HG02642 (cell line): ENCODE measurements around the gene NUDCD3.

ENCODE experiments used
- ATAC-seq: cut with Tn5 transposase; IDR thresholded peaks from one replicate; pipeline ENCODE4 v1.9.1; 2021; ENCODE audit warnings: mild to moderate bottlenecking; ENCODE audit not compliant: unreplicated experiment, poor library complexity

The NUDCD3 gene

GRCh38 chr7:44388089-44388970, 102.1 kb downstream of the NUDCD3 start:
- ATAC-seq: no peak

- ATAC-seq: no peak
Observed at GRCh38 chr7:44387389-44387788, 103.1 kb downstream of the NUDCD3 start.

DNA sequence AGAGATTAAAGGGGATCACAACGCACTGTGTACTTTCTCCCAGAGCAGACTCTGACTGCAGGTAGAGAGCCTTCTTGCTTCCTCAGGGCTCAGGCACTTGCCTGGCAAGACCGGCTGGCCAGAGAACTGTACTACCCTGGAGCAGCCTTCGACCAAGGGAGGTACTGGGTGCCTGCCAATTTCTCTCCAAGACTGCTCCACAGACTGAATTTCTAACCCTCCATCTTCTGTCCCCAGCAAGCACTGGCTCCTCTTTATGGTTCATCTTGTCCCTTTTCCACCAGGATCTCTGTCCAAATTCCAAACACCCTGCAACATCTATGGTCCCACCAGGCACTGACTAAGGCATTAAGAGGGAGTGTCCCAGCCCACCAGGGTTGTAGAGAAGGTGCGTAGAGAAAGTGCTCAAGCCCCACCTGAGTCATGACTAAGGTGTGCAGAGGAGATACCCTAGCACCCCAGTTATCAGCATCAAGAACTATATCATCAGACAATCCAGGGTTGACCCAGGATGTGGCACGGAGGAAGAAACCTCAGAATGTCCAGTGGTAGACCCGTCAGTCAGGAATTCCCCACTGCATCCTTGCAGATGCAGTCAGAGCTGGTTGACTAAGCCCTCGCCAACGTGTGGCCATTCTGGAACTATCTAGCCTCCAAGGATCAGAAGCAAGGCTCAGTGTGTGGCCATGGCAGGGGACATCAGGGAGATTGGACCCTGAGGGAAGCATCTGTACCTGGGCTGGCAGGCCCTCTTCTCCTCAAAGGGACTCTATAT, 104.1 kb downstream of the NUDCD3 start:
- ATAC-seq: no peak

- no peak for ATAC-seq
Observed at GRCh38 chr7:44385434-44386138, 104.9 kb downstream of the NUDCD3 start.

DNA sequence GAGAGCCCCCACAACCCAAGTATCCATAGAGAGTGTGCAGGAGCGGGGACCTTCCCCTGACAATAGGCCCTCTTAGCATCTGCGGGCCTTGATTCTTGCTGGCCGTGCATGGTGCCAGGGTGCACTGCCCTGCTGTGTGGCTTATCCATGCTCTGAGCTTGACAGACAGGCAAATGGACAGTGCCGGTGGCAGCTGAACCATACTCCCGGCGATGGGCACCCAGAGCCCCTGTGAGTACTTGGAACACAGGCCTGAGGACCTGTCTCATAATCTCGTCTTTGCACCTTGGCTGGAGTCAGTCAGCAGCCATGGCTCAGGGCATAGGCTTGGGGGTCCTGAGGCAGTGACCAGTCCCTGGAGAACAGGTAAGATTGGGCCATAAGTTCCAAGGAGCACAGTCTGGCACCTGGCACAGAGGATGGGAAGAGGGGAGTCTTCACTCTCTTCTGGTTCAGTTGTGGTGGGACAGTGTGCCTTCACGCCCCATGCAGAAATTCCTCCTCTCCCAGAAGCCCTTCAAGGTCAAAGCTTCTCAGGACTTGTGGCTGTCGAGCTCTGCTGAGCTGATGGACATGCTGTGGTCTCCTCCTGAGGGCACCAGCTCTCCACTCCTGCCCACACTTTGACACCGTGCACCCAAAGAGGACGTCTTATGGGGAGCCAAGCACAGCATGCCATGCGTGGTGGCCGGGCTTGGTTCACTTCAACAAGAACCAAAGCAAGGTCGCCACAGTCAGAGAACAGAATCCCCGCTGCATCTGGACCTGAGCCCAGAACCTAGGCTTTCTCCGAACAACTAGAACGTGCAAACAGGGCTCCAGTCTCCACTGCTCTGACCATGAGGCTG, 105.6 kb downstream of the NUDCD3 start:
- ATAC-seq: no peak

DNA sequence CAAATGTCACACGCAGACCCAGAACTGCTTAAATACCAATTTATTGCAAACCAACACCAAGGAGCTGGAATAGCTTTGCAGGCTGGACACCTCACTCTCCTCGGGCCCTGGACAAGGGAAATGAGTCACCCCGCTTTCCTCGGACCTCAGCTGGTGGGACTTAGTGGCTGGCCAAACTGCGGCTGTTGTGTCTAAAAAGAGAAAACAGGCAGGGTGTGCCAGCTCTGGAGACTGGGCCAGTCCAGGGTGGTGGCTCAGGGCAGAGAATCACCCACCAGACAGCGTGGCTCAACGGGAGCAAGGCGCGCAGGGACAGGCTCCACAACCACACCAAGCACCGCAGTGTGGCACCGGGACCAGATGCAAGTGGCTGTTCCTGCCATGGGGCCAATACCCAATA, 106.9 kb downstream of the NUDCD3 start:
- ATAC-seq: no peak

GRCh38 chr7:44382459-44383265, 107.8 kb downstream of the NUDCD3 start:
- ATAC-seq: no peak

DNA sequence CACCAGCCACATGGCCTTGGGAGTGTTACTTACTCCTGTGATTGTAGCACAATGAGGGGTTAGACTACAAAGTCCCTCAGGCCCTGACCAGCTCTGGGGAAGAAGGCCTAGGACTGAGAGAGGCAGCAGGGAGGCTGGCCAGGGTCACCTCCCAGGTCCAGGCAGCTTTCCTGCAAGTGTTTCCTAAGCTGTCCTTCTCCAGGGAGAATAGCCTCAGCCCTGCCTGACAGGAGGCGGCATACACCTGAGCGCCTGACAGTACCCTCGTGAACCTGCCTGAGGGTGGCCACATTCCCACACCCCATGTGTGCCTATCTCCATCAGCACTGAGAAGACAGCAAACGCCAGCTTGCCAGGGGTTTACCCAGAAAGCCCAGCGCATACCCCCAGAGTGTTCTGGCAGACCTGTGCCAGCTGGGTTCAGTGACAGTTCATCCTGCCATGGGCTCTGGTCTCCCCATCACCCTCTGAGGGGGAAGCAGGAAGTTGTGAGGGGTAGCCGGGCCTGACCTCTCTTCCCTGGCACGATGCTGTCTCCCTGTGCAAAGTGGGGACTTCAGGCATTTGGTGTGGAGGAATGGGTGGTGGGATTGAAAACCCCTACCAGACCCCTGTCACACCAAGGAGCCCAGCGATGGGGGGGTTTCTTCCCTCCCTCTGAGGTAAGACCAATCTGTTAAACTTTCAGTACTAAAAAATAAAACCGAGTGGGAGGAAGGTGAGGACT, 108.8 kb downstream of the NUDCD3 start:
- no peak for ATAC-seq

GRCh38 chr7:44380831-44381493, 109.5 kb downstream of the NUDCD3 start:
- no peak for ATAC-seq

DNA sequence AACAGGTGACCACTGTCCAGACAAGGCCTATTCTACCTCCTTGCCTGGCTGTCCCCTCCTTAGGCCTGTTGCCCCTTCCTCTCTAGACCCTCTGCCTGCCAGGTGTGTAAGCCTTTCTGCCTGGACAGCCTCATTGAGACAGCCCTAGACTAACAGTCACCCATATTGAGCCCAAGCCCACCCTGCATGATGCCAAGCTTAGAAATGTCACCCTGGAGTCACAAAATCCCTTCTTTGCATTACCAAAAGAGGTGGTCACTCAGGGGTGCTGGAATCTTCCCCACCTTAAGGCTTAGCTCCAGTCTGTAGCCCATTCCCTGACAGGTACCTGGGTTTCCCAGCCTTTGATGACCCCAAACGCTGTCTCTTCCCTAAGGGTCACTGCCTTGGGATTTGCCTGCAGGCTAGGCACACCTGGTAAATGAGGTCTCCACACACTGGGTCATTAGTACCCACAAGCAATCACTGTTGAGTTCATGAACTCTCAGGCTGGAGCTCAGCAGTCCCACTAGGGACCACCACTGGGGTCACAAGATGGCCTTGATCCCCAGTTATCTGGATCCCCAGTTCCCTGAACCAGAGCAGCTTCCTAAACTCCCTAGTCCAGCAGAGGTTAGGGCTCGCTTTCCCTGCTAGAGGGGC, 110.1 kb downstream of the NUDCD3 start:
- ATAC-seq: no peak

- ATAC-seq: no peak
Observed at GRCh38 chr7:44379366-44380188, 110.9 kb downstream of the NUDCD3 start.

GRCh38 chr7:44378744-44379143, 111.7 kb downstream of the NUDCD3 start:
- no peak for ATAC-seq

- ATAC-seq: peak; percentile 61
Observed at GRCh38 chr7:44377681-44378421, 112.6 kb downstream of the NUDCD3 start.

DNA sequence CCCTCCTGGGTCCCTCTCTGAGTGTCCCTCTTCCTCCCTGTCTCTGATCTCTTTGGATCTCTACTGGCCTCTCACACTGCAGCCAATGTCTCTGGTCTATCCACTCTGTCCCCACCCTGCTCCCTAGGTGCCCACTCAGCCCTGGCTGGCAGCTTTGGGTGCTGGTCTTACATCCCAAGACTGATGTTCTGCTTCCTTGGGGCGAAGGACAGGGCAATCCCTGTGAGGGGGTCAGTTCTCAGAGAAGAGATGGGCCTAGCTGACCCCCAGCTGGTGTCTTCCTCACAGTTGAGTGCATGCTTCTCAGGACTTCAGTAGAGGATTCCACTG, 113.4 kb downstream of the NUDCD3 start:
- no peak for ATAC-seq

DNA sequence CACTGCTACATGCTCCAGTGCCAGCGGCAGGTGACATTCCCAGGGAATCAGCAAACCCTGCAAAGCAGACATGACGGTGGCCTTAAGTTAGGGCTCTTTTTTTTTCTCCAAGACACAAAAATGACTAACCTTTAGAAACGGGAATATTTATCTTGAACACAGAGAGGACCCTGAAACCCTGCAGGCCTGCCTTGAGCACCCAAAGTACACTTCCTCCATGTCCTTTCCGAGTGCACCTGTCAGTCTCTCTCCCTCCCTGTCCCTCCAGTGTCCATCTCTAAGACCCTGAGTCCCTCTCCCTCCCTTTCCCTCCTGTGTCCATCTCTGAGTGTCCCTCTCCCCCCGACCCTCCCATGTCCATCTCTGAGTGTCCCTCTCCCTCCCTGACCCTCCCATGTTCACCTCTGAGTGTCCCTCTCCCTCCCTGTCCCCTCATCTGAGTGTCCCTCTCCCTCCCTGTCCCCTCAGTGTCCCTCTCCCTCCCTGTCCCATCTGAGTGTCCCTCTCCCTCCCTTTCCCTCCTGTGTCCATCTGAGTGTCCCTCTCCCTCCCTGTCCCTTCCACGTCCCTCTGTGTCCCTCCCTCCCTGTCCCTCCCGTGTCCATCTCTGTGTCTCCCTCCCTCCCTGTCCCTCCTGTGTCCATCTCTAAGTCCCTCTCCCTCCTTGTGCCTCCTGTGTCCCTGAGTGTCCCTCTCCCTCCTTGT, 113.9 kb downstream of the NUDCD3 start:
- no peak for ATAC-seq

- no peak for ATAC-seq
Observed at GRCh38 chr7:44375926-44376342, 114.5 kb downstream of the NUDCD3 start.
